Measurements from ENCODE around the gene EML5. TPM values are rescaled to one million over a fixed set of nuclear protein-coding genes. Genes with fewer than 3 reads are reported as not detected.
"Not testable (repeated sequence)": the region's sequence is repeated elsewhere in the genome, so short reads cannot be mapped to it uniquely, and the experiment has no call there.

Gene EML5
- total RNA-seq, 1 donor from 2014 or later: 1.0 TPM

DNA sequence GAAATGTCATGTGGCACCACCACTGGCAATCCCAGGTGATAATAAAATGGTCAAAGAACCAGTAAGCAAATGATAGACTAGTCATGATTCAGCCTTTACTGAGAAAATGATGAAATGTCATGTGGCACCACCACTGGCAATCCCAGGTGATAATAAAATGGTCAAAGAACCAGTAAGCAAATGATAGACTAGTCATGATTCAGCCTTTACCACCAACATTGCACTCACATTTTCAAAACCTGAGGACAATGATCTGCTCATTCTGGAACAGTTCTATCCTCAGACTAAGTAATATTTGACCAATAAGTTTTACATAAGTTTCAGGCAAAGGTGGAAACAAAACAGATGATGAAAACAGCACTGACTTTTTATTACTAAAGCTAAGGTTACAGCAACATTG lies 3.2 kb downstream of the EML5 start:
- H3K9ac ChIP-seq (ENCODE audit: low read depth in 1 of 3, low read length in 3 of 3); H3K4me3 ChIP-seq (ENCODE audit: low read length in 3 of 3); H3K36me3 ChIP-seq (ENCODE audit: control insufficient read depth in 3 of 3, insufficient read depth in 3 of 3, low read length in 3 of 3); H3K27ac ChIP-seq (ENCODE audit: low read depth, low read length); H3K27me3 ChIP-seq (ENCODE audit: control insufficient read depth in 3 of 3, insufficient read depth in 3 of 3, low read length in 3 of 3); H3K9me3 ChIP-seq (ENCODE audit: control insufficient read depth in 3 of 3, low read length in 3 of 3): not testable (repeated sequence)
- H3K4me1 ChIP-seq (ENCODE audit: control insufficient read depth in 3 of 3, insufficient read depth in 3 of 3, low read length in 3 of 3): peaks cover 9 to 13% (median 10%) of the 10 kb centered on the region in 3 donors

DNA sequence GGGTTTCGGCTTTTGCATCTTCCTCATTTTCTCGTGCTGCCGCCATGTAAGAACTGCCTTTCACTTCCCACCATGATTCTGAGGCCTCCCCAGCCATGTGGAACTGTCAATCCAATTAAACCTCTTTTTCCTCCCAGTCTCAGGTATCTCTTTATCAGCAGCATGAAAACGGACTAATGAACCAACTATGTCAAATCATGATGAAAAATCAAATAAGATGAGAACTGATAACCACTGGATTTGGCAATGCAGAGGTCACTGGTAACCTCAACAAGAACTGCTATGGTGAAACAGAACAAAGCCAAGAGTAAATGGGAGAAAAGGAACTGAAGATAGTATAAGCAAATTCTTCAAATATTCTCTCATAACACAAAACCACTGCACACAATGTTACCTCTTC lies 6.0 kb downstream of the EML5 start:
- Histone ChIP-seq H3K27ac (ENCODE audit: low read depth, low read length) (no peak overlapping the region), H3K4me1 (ENCODE audit: control insufficient read depth in 3 of 3, insufficient read depth in 3 of 3, low read length in 3 of 3) (peaks cover 0 to under 1% (median under 1%) of the 10 kb centered on the region in 3 donors), H3K9me3 (ENCODE audit: control insufficient read depth in 3 of 3, low read length in 3 of 3) (no peaks in the 10 kb centered on the region), H3K4me3 (ENCODE audit: low read length in 3 of 3) (no peak overlapping the region), H3K36me3 (ENCODE audit: control insufficient read depth in 3 of 3, insufficient read depth in 3 of 3, low read length in 3 of 3) (no peaks in the 10 kb centered on the region), H3K9ac (ENCODE audit: low read depth in 1 of 3, low read length in 3 of 3) (no peak overlapping the region), H3K27me3 (ENCODE audit: control insufficient read depth in 3 of 3, insufficient read depth in 3 of 3, low read length in 3 of 3) (no peaks in the 10 kb centered on the region)

DNA sequence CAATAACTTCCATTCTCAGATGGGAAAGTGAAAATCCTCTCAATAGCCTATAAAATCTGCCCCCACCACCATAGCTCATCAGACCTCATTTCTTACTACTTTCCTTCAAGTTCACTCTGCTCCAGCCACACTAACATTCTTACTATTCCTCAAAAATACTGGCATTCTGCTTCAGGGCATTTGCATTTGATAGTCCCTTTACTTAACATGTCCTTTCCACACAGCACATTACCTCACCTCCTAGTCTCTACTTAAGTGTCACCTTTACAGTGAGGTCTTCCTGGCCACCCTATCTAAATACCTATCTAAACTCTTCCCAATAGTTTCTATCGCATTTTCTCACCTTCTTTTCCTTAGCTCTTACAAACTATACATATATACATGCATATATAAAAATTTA lies 6.8 kb downstream of the EML5 start:
- no peak overlapping the region for H3K4me3 ChIP-seq (ENCODE audit: low read length in 3 of 3)
- H3K4me1 ChIP-seq (ENCODE audit: control insufficient read depth in 3 of 3, insufficient read depth in 3 of 3, low read length in 3 of 3): no peaks in the 10 kb centered on the region
- H3K9ac ChIP-seq (ENCODE audit: low read depth in 1 of 3, low read length in 3 of 3): no peak overlapping the region
- H3K36me3 ChIP-seq (ENCODE audit: control insufficient read depth in 3 of 3, insufficient read depth in 3 of 3, low read length in 3 of 3): no peaks in the 10 kb centered on the region
- no peak overlapping the region for H3K27ac ChIP-seq (ENCODE audit: low read depth, low read length)
- no peaks in the 10 kb centered on the region for H3K9me3 ChIP-seq (ENCODE audit: control insufficient read depth in 3 of 3, low read length in 3 of 3)
- no peaks in the 10 kb centered on the region for H3K27me3 ChIP-seq (ENCODE audit: control insufficient read depth in 3 of 3, insufficient read depth in 3 of 3, low read length in 3 of 3)

DNA sequence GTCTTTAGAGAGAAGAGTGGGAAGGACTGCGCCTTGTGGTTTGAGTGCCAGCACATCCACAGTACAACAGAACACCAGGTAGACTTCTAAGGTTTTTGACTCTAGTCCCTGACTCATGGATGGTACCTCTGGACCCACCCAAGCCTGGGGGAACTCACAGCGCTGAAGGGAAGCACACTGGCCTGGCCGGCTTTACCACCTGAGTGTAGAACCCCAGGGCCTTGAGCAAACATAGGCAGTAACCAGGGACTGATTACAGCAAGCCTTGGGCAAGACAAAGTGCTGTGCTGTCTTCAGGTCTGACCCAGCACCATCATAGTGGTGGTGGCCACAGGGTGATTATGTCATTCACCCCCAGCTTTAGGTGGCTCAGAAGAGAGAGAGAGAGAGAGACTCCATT lies 17.2 kb downstream of the EML5 start:
- Histone ChIP-seq H3K36me3 (ENCODE audit: control insufficient read depth in 3 of 3, insufficient read depth in 3 of 3, low read length in 3 of 3) (no peaks in the 10 kb centered on the region), H3K4me3 (ENCODE audit: low read length in 3 of 3) (no peak overlapping the region), H3K9me3 (ENCODE audit: control insufficient read depth in 3 of 3, low read length in 3 of 3) (no peaks in the 10 kb centered on the region), H3K4me1 (ENCODE audit: control insufficient read depth in 3 of 3, insufficient read depth in 3 of 3, low read length in 3 of 3) (no peaks in the 10 kb centered on the region), H3K27me3 (ENCODE audit: control insufficient read depth in 3 of 3, insufficient read depth in 3 of 3, low read length in 3 of 3) (no peaks in the 10 kb centered on the region), H3K9ac (ENCODE audit: low read depth in 1 of 3, low read length in 3 of 3) (no peak overlapping the region), H3K27ac (ENCODE audit: low read depth, low read length) (no peak overlapping the region)

DNA sequence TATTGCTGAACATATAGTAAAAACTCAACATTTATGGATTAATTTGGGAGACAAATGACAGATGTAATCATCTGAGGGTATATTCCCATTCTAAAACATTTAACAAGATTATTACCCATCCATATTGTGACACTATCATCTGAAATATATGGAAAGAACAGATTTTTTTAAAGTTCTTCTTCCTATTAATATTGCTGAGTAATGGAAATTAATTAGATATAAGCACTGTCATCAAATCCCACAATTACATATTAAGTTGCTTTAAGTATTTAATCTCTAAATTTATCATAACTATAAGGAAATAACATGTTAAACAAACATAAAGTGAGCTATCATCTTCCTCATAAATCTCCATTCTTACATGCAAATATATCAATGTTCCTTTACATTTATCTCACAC lies 22.0 kb downstream of the EML5 start:
- Histone ChIP-seq H3K27me3 (ENCODE audit: control insufficient read depth in 3 of 3, insufficient read depth in 3 of 3, low read length in 3 of 3) (no peaks in the 10 kb centered on the region), H3K9me3 (ENCODE audit: control insufficient read depth in 3 of 3, low read length in 3 of 3) (no peaks in the 10 kb centered on the region), H3K9ac (ENCODE audit: low read depth in 1 of 3, low read length in 3 of 3) (no peak overlapping the region), H3K36me3 (ENCODE audit: control insufficient read depth in 3 of 3, insufficient read depth in 3 of 3, low read length in 3 of 3) (no peaks in the 10 kb centered on the region), H3K27ac (ENCODE audit: low read depth, low read length) (no peak overlapping the region), H3K4me3 (ENCODE audit: low read length in 3 of 3) (no peak overlapping the region), H3K4me1 (ENCODE audit: control insufficient read depth in 3 of 3, insufficient read depth in 3 of 3, low read length in 3 of 3) (no peaks in the 10 kb centered on the region)

DNA sequence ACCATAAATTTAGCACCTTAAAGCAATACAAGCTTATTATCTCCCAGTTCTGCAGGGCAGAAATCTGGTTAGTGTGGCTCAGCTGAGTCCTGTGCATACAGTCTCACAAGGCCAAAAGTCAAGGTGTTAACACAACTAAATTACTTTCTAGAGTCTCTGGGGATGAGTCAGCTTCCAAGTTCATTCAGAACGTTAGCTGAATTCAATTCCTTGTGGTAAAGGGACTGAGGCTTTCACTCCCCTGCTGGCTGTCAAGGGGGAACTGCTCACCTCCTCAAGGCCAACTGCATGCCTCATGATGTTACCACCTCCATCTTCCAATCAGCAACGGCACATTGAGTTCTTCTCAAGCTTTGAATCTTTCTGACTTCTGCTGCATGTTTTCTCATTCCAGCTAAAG lies 27.6 kb downstream of the EML5 start:
- Histone ChIP-seq H3K27ac (ENCODE audit: low read depth, low read length) (no peak overlapping the region), H3K36me3 (ENCODE audit: control insufficient read depth in 3 of 3, insufficient read depth in 3 of 3, low read length in 3 of 3) (no peaks in the 10 kb centered on the region), H3K9ac (ENCODE audit: low read depth in 1 of 3, low read length in 3 of 3) (no peak overlapping the region), H3K4me1 (ENCODE audit: control insufficient read depth in 3 of 3, insufficient read depth in 3 of 3, low read length in 3 of 3) (no peaks in the 10 kb centered on the region), H3K27me3 (ENCODE audit: control insufficient read depth in 3 of 3, insufficient read depth in 3 of 3, low read length in 3 of 3) (no peaks in the 10 kb centered on the region), H3K4me3 (ENCODE audit: low read length in 3 of 3) (no peak overlapping the region), H3K9me3 (ENCODE audit: control insufficient read depth in 3 of 3, low read length in 3 of 3) (peaks cover 0 to 5% (median 0%) of the 10 kb centered on the region in 3 donors)

DNA sequence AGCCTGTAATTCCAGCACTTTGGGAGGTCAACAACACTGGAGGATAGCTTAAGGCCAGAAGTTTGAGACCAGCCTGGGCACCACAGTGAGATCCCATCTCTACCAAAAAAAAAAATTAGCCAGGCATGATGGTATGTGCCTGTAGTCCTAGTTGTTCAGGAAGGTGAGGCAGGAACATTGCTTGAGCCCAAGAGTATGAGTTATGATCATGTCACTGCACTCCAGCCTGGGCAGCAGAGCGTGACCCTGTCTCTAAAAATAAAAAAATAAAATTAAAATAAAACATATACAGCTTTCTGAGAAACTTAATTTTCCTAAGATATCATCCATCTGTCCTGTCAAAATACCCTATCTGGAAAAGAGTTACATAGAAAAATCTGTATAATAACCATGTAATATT lies 38.9 kb downstream of the EML5 start:
- H3K4me1 ChIP-seq (ENCODE audit: control insufficient read depth in 3 of 3, insufficient read depth in 3 of 3, low read length in 3 of 3): no peaks in the 10 kb centered on the region
- no peaks in the 10 kb centered on the region for H3K27me3 ChIP-seq (ENCODE audit: control insufficient read depth in 3 of 3, insufficient read depth in 3 of 3, low read length in 3 of 3)
- H3K27ac ChIP-seq (ENCODE audit: low read depth, low read length): no peak overlapping the region
- no peak overlapping the region for H3K9ac ChIP-seq (ENCODE audit: low read depth in 1 of 3, low read length in 3 of 3)
- H3K4me3 ChIP-seq (ENCODE audit: low read length in 3 of 3): no peak overlapping the region
- no peaks in the 10 kb centered on the region for H3K36me3 ChIP-seq (ENCODE audit: control insufficient read depth in 3 of 3, insufficient read depth in 3 of 3, low read length in 3 of 3)
- H3K9me3 ChIP-seq (ENCODE audit: control insufficient read depth in 3 of 3, low read length in 3 of 3): no peaks in the 10 kb centered on the region

DNA sequence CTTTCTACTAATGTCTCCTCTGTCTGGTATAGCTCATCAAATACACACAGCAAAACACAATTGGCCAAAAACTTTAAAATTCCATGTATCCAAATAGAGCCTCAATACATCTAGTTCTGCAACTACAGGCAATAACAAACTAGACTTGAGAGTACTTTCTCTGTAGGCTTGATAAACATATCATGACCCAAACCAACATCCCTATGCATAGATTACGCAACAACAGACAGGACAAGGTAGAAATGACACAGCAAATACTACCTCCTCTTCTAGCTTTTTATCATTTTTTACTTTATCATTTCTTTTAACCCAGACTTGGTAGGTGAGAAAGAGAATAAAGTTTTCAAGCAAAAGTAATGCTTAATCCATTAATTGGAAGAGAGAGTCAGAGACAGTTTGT lies 41.8 kb downstream of the EML5 start:
- Histone ChIP-seq H3K4me1 (ENCODE audit: control insufficient read depth in 3 of 3, insufficient read depth in 3 of 3, low read length in 3 of 3) (no peaks in the 10 kb centered on the region), H3K4me3 (ENCODE audit: low read length in 3 of 3) (no peak overlapping the region), H3K9me3 (ENCODE audit: control insufficient read depth in 3 of 3, low read length in 3 of 3) (no peaks in the 10 kb centered on the region), H3K36me3 (ENCODE audit: control insufficient read depth in 3 of 3, insufficient read depth in 3 of 3, low read length in 3 of 3) (no peaks in the 10 kb centered on the region), H3K27me3 (ENCODE audit: control insufficient read depth in 3 of 3, insufficient read depth in 3 of 3, low read length in 3 of 3) (no peaks in the 10 kb centered on the region), H3K27ac (ENCODE audit: low read depth, low read length) (no peak overlapping the region), H3K9ac (ENCODE audit: low read depth in 1 of 3, low read length in 3 of 3) (no peak overlapping the region)

DNA sequence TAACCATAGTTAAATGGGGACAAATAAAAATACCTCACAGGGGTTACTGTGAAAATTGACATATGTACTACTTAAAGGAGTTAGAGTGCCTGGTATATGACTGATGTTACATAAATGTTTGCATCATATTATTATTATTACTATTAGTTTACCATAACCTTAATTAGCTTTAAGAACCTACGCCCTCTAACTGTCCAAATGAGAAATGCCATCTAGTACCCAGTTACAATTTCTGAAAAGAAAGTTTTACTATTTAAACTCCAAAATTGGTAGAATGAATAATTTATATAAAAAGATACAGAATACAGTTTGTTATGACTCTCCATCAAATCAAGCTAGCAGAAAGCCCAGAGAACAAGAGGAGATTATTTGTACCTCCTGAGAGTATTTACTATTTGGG lies 42.3 kb downstream of the EML5 start:
- Histone ChIP-seq H3K36me3 (ENCODE audit: control insufficient read depth in 3 of 3, insufficient read depth in 3 of 3, low read length in 3 of 3) (no peaks in the 10 kb centered on the region), H3K4me1 (ENCODE audit: control insufficient read depth in 3 of 3, insufficient read depth in 3 of 3, low read length in 3 of 3) (no peaks in the 10 kb centered on the region), H3K9ac (ENCODE audit: low read depth in 1 of 3, low read length in 3 of 3) (no peak overlapping the region), H3K27ac (ENCODE audit: low read depth, low read length) (no peak overlapping the region), H3K4me3 (ENCODE audit: low read length in 3 of 3) (no peak overlapping the region), H3K27me3 (ENCODE audit: control insufficient read depth in 3 of 3, insufficient read depth in 3 of 3, low read length in 3 of 3) (no peaks in the 10 kb centered on the region), H3K9me3 (ENCODE audit: control insufficient read depth in 3 of 3, low read length in 3 of 3) (no peaks in the 10 kb centered on the region)

DNA sequence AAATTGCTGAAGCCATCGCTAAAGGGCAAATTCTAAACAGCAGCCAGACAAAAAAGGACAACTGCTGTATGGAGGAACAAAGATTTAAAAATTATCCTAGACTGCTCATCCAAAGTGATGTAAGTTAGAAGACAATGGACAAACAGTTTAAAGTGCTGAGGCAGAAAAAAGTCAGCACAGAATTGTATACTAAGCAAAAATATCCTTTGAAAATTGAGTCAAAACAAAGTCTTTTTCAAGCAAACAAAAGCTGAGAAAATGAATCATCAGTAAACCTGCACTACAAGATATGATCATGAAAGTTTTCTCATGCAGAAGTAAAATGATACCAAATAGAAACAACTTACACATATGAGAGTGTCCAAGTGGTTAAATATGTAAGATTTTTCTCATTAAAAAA lies 43.6 kb downstream of the EML5 start:
- H3K27ac ChIP-seq (ENCODE audit: low read depth, low read length): no peak overlapping the region
- no peaks in the 10 kb centered on the region for H3K27me3 ChIP-seq (ENCODE audit: control insufficient read depth in 3 of 3, insufficient read depth in 3 of 3, low read length in 3 of 3)
- H3K9me3 ChIP-seq (ENCODE audit: control insufficient read depth in 3 of 3, low read length in 3 of 3): no peaks in the 10 kb centered on the region
- H3K9ac ChIP-seq (ENCODE audit: low read depth in 1 of 3, low read length in 3 of 3): no peak overlapping the region
- H3K4me1 ChIP-seq (ENCODE audit: control insufficient read depth in 3 of 3, insufficient read depth in 3 of 3, low read length in 3 of 3): no peaks in the 10 kb centered on the region
- H3K4me3 ChIP-seq (ENCODE audit: low read length in 3 of 3): no peak overlapping the region
- H3K36me3 ChIP-seq (ENCODE audit: control insufficient read depth in 3 of 3, insufficient read depth in 3 of 3, low read length in 3 of 3): no peaks in the 10 kb centered on the region

DNA sequence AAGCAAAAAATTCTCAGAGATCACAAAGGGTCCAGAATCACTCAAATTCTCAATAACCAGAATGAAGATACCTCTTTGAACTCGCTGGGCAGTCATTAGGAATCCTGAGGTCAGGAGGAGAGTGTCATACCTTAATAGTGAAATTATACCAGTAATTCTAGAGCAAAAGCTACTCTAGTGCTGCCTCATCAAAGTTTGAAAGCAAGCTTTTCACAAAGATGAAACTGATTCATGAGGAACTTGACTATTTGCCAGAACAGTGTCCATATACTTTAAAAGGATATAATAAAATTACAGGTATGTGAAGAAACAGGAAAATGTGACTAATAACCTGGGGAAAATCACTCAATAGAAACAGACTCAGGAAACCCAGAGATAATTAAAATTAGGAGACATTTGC lies 44.5 kb downstream of the EML5 start:
- no peaks in the 10 kb centered on the region for H3K9me3 ChIP-seq (ENCODE audit: control insufficient read depth in 3 of 3, low read length in 3 of 3)
- no peak overlapping the region for H3K9ac ChIP-seq (ENCODE audit: low read depth in 1 of 3, low read length in 3 of 3)
- no peak overlapping the region for H3K27ac ChIP-seq (ENCODE audit: low read depth, low read length)
- no peaks in the 10 kb centered on the region for H3K4me1 ChIP-seq (ENCODE audit: control insufficient read depth in 3 of 3, insufficient read depth in 3 of 3, low read length in 3 of 3)
- no peaks in the 10 kb centered on the region for H3K36me3 ChIP-seq (ENCODE audit: control insufficient read depth in 3 of 3, insufficient read depth in 3 of 3, low read length in 3 of 3)
- no peak overlapping the region for H3K4me3 ChIP-seq (ENCODE audit: low read length in 3 of 3)
- H3K27me3 ChIP-seq (ENCODE audit: control insufficient read depth in 3 of 3, insufficient read depth in 3 of 3, low read length in 3 of 3): no peaks in the 10 kb centered on the region
